Liver (tissue), 3 donors: ENCODE measurements around the gene ANKEF1.

Experiments used
- ATF3 ChIP-seq: IDR thresholded peaks from 2 replicates; pipeline ENCODE4 v1.6.1; 2016; ENCODE audit warnings: antibody characterized with exemption
- CTCF ChIP-seq: fragments of 150-350 bp; IDR thresholded peaks from 2 replicates; pipeline ENCODE4 v1.5.1; 2017; ENCODE audit warnings: improper control_type of control experiment, low read depth, low read length; ENCODE audit not compliant: missing input control
- EGR1 ChIP-seq, 2 donors: IDR thresholded peaks; 2 replicates each; pipeline ENCODE4 v1.6.1; 2016 to 2018; ENCODE audit warnings: antibody characterized with exemption in 2 of 2, low read depth in 2 of 2
- GABPA ChIP-seq, 2 donors: IDR thresholded peaks in 1 of 2; conservative IDR thresholded peaks in 1 of 2; 2 replicates each; pipeline ENCODE4 v1.6.1; 2016; ENCODE audit warnings: antibody characterized with exemption in 2 of 2, mild to moderate bottlenecking in 1 of 2, moderate library complexity in 1 of 2
- HNF4G ChIP-seq: IDR thresholded peaks from 2 replicates; pipeline ENCODE4 v1.6.1; 2016; ENCODE audit warnings: antibody characterized with exemption
- JUND ChIP-seq, 2 donors: IDR thresholded peaks; 2 replicates each; pipeline ENCODE4 v1.6.1; 2016; ENCODE audit warnings: antibody characterized with exemption in 2 of 2
- MAX ChIP-seq: IDR thresholded peaks from 2 replicates; pipeline ENCODE4 v1.6.1; 2016; ENCODE audit warnings: antibody characterized with exemption
- RAD21 ChIP-seq, 2 donors: IDR thresholded peaks; 2 replicates each; pipeline ENCODE4 v1.6.1; 2016; ENCODE audit warnings: antibody characterized with exemption in 2 of 2, mild to moderate bottlenecking in 2 of 2
- REST ChIP-seq: IDR thresholded peaks from 2 replicates; pipeline ENCODE4 v1.6.1; 2016; ENCODE audit warnings: antibody characterized with exemption, mild to moderate bottlenecking
- RXRA ChIP-seq, 2 donors: IDR thresholded peaks; 2 replicates each; pipeline ENCODE4 v1.6.1; 2017 to 2018; ENCODE audit warnings: antibody characterized with exemption in 2 of 2, mild to moderate bottlenecking in 1 of 2
- SP1 ChIP-seq: IDR thresholded peaks from 2 replicates; pipeline ENCODE4 v1.6.1; 2018; ENCODE audit warnings: antibody characterized with exemption, mild to moderate bottlenecking
- TAF1 ChIP-seq: conservative IDR thresholded peaks from 2 replicates; pipeline ENCODE4 v1.6.1; 2016; ENCODE audit warnings: antibody characterized with exemption, mild to moderate bottlenecking
- YY1 ChIP-seq: IDR thresholded peaks from 2 replicates; pipeline ENCODE4 v1.6.1; 2016; ENCODE audit warnings: antibody characterized with exemption, mild to moderate bottlenecking
- ZBTB33 ChIP-seq: IDR thresholded peaks from 2 replicates; pipeline ENCODE4 v1.6.1; 2016; ENCODE audit warnings: antibody characterized with exemption
- donor health status: healthy.
- donor health status: healthy.

GRCh38 chr20:10051185-10051584, 16.4 kb downstream of the ANKEF1 start:
- no peak for TF ChIP-seq CTCF
- TF ChIP-seq REST: no peak
- no peak for TF ChIP-seq RXRA (IDR thresholded peaks at IDR 0.05)
- no peak for TF ChIP-seq MAX
- no peak for TF ChIP-seq HNF4G
- no peak for TF ChIP-seq GABPA (IDR thresholded peaks at IDR 0.05 in 1 of 2, conservative IDR thresholded peaks at IDR 0.05 in 1 of 2)
- no peak for TF ChIP-seq YY1
- TF ChIP-seq RAD21 (IDR thresholded peaks at IDR 0.05): no peak
- no peak for TF ChIP-seq JUND (IDR thresholded peaks at IDR 0.05)
- no peak for TF ChIP-seq TAF1
- no peak for TF ChIP-seq EGR1 (IDR thresholded peaks at IDR 0.05; ENCODE audit: low read depth in 2 of 2)
- no peak for TF ChIP-seq ATF3
- TF ChIP-seq ZBTB33: no peak
- TF ChIP-seq SP1: no peak
